ENCODE results near the gene CABP7.
A peak's percentile ranks its signal among the peaks of the same experiment; 100 is the strongest.
"Not testable (repeated sequence)": the region's sequence is repeated elsewhere in the genome, so short reads cannot be mapped to it uniquely, and the experiment has no call there.

CABP7 gene

GRCh38 chr22:29751669-29752068 is 31.9 kb downstream of the CABP7 start:
- no peak for DNase-seq

- no peak for DNase-seq
Observed at GRCh38 chr22:29753808-29754657, 34.2 kb downstream of the CABP7 start.

DNA sequence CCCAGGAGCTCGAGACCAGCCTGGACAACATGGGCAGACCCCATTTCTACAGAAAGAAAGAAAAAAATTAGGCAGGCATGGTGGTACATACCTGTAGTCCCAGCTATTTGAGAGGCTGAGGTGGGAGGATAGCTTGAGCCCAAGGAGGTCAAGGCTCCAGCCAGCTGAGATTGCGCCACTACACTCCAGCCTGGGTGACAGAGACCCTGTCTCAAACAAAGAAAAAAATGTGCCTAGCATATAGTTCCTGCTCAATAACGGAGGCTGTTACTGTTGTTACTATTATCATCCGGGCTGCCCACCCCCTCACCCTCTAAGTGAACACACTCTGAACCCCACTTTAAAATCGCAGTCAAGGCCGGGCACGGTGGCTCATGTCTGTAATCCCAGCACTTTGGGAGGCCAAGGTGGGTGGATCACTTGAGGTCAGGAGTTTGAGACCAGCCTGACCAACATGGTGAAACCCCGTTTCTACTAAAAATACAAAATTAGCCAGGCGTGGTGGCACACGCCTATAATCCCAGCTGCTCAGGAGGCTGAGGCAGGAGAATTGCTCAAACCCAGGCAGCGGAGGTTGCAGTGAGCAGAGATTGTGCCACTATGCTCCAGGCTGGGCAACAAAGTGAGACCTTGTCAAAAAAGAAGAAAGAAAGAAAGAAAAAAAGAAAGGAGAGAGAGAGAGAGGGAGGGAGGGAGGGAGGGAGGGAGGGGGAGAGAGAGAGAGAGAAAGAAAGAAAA is 35.0 kb downstream of the CABP7 start:
- DNase-seq: not testable (repeated sequence)

DNA sequence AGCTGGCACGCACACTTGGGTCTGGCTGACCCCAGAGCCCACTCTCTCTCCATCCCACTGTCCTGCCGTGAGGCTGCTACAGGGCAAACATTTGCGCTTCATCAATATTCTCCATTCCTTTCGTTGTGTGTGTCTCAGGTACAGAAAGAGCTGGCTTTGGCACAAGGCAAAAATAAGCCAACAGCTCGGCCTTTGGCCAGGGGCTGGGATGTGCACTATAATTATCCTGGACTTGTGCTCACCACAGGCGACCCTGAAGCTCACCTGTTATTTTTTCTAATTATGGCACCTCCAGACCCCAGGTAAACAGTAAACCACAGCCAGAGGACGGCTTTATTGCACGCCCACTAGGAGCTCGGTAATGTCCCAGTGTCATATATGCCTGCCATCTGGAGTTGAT is 36.1 kb downstream of the CABP7 start:
- no peak for DNase-seq

DNA sequence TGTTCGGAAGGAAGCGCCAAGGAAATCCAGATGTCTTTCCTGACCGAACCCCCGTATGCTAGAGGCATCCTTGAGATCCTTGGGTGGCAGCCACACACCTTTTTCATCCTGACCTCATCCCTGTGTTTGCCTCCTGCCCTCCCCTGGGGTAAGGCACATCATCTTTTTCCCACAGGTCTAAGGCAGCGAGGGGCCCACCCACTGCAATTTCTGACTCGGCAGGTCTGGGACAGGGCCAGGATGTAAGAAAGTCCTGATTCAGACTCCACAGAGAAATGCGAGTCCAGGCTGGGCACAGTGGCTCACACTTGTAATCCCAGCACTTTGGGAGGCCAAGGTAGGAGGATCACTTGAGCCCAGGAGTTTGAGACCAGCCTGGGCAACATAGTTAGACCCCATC is 36.5 kb downstream of the CABP7 start:
- DNase-seq: no peak

DNA sequence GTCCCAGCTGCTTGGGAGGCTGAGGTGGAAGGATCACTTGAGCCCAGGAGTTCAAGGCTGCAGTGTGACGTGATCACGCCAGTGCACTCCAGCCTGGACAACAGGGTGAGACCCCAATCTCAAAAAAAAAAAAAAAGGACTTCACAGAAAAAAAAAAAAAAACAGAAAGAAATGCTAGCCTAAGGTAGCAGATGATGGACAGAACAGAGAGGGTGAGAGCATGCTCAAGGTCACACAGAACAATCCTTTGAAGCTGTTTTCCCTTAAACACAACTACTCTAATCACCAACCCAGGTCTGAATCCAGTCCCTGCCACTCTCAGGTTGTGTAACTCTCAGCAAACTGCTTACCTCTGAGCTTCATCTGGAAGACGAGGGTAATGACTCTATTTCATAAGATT is 37.3 kb downstream of the CABP7 start:
- no peak for DNase-seq

- DNase-seq: no peak
Observed at GRCh38 chr22:29758068-29758622, 38.3 kb downstream of the CABP7 start.

- no peak for DNase-seq
Observed at GRCh38 chr22:29758959-29759358, 39.2 kb downstream of the CABP7 start.

- peak; percentile 61 for DNase-seq
Observed at GRCh38 chr22:29762263-29762662, 42.5 kb downstream of the CABP7 start.

DNA sequence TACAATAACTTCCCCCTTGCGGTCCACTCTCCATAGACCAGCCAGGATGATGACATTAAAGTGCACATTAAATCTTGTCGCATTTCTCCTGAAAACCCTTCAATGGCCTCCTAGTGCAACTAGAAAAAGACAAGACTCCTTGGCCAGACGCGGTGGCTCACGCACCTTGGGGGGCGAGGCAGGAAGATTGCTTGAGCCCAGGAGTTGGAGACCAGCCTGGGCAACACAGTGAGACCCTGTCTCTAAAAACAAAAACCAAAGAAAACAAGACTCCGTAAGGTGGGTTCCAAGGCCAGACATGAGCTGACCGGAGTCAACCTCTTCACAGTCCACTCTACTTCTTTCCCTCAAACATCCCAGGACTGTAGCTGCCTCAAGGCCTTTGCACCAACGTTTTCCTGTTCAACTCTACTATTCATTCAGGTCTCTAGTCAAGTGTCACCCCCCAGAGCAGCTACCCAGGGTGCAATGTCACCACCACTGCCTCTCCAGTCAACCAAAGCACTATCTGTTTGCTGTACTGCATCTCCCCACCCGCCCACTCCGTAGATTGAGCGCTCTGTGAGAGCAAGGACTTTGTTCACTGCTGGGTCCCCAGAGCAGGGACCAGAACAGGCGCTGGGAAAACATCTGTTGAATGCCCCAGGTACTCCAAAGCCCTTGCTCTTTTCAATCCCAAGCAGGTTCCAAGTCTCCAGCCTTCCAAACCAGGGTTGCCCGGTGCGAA is 46.3 kb downstream of the CABP7 start:
- no peak for DNase-seq

GRCh38 chr22:29766632-29767170 is 46.9 kb downstream of the CABP7 start, which contains the start of gene ZMAT5:
Gene ZMAT5 (minus strand): TSS chr22:29767007. CDS start chr22:29748544, 18,463 bp downstream.
- DNase-seq: peak; percentile 92

DNA sequence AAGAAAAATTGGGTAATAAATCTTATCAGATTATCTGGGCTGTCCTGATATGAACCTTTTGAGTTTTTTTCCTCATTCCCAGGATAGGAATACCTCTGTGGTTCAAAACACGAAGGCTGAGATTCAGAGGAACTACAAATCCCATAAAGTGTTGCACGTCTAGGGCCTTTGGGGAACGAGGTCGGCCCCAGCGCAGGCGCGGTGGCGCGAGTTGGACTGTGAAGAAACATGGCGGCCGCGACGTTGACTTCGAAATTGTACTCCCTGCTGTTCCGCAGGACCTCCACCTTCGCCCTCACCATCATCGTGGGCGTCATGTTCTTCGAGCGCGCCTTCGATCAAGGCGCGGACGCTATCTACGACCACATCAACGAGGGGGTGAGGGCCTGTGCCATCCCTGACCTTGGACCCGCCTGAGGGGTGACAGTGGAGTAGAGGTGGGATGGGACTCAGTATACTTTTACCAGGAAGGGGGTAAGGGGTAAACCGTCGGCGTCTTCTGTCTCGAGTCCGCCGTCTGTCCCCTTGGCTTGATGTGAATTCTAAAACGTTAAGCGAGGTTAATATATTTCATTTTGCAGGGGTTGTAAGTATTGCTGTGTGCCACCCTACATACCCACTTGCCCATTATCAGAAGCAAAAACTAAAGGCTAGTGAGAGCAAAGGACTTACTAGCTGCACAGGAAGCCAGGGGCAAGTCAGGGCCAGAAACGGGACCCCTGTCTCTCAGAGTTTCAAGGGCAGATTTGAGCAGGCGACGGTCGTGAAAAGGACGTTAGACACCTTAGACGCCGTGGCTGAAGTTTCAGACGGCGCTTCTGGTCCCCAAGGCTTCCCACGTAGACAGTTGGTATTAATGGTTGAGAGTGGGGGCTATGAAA is 47.6 kb downstream of the CABP7 start, which contains the start of gene UQCR10:
TSS of gene UQCR10 (plus strand) at position 199 of the 881 bp plus-strand sequence. CDS start at position 229, 30 bp downstream.
- DNase-seq: peak; percentile 79

DNA sequence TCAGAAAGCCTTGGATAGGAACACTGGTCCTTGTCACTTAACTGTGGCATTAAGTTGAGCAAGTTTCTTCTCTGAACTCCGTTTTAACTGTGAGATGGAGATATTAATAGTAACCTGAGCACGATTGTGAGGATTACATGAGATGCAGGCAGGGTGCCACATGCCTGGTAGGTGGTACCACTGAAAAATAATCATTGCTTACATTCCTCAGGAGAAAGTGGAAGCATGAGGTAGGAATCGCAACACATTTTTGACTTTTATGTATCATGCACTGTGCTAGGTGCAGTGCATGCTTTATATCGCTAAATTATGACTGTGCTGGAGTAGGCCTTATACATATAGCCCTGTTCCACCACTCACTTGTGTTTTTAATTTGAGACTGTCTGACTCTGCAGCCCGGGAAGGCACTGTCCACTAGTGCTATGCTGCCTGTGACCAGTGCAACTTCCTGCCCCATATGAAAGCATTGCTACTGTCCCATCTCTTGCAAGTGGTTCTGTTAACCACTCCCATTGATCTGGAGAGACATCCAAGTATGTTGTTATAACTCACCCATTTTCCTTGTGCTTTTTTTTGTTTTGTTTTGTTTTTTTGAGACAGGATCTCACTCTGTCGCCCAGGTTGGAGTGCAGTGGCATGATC is 48.4 kb downstream of the CABP7 start:
- DNase-seq: no peak

GRCh38 chr22:29769723-29770321 is 50.0 kb downstream of the CABP7 start:
- no peak for DNase-seq

- no peak for DNase-seq
Observed at GRCh38 chr22:29772170-29772641, 52.4 kb downstream of the CABP7 start.

- DNase-seq: no peak
Observed at GRCh38 chr22:29773233-29773632, 53.4 kb downstream of the CABP7 start.

DNA sequence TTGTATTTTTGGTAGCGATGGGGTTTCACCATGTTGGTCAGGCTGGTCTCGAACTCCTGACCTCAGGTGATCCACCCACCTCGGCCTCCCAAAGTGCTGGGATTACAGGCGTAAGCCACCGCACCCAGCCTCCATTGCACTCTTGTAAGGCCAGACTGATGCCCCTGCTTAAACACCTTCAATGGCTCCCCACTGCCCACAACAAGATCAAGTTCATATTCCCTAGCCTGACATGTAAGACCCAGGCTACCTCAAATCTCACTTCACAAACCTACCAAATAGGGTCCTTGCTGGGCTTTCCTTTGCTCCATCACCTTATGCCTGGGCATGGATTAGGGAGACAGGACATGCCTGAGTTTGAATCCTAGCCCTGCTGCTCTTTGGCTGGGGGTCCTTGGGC is 60.4 kb downstream of the CABP7 start:
- DNase-seq: no peak

GRCh38 chr22:29780748-29781676 is 61.2 kb downstream of the CABP7 start:
- no peak for DNase-seq
